ENCODE results near the gene FFAR4. TPM values are rescaled to one million over a fixed set of nuclear protein-coding genes. Genes with fewer than 3 reads are reported as not detected.

Gene FFAR4
- total and polyA plus RNA-seq, 2 of the 4 experiments (the other 2 are of a cell fraction): not detected

DNA sequence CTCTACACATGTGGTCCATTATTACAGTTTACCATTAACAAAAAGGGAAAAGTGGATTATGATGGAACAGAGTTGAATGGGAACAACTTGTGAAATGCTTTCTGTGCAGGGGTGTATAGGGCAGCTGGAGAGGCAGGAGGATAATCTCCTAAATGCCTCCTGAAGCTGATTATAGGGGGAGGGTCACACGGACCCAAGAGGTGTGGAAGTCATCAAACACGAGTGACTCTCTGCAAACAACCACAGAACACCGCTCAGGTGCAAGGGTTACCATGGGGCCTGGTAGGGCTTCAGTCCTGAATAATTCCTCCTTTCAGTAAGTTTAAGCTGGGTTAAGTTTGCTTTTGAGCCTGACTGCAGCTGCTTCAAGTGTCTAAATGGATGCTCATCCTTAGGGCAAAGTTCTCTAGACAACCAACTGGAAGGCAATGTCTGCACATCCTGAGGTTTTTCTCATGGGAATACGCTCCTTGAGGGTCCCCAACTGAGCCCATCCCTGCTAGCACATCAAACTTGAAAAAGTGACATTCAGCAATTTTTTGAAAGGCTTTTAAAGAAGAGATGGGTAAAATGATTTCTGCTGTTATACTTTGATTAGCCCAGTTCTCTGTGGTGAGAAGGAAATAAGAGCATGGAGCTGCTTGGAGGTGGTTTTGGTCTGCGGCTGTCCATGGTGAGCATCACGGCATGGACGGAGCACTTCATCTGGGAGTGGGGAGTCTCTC is 47.8 kb downstream of the FFAR4 start:
- H2BK5ac ChIP-seq (ENCODE audit: low read depth, low read length, poor library complexity, severe bottlenecking): no peak overlapping the region
- peaks cover 16% of the 10 kb centered on the region for H3K27me3 ChIP-seq (ENCODE audit: control insufficient read depth, insufficient read depth, low read length)
- H2BK120ac ChIP-seq (ENCODE audit: low read depth, low read length): no peak overlapping the region
- no peak overlapping the region for H3K9ac ChIP-seq (ENCODE audit: low read depth, low read length)
- CTCF ChIA-PET: no interaction called here
- POLR2A ChIA-PET (ENCODE audit: unreplicated experiment): no interaction called here
- H3K4me3 ChIP-seq (ENCODE audit: insufficient read depth, low read depth, low read length): no peak overlapping the region
- ATAC-seq (ENCODE audit: low read depth) (no peak), DNase-seq (no peak)
- no peak overlapping the region for H2BK20ac ChIP-seq (ENCODE audit: low read depth, low read length)
- no peak overlapping the region for H3K4me2 ChIP-seq (ENCODE audit: low read depth, low read length)
- no peak overlapping the region for H3K14ac ChIP-seq (replicated peaks; ENCODE audit: low read depth, low read length)
- H3K56ac ChIP-seq (ENCODE audit: extremely low read depth, insufficient read depth, low read length): no peak overlapping the region
- H3K36me3 ChIP-seq (ENCODE audit: control insufficient read depth, insufficient read depth, low read length): no peaks in the 10 kb centered on the region
- no peak overlapping the region for H4K5ac ChIP-seq (ENCODE audit: low read depth, low read length)
- dilution Hi-C loops (cut with HindIII; ENCODE audit: low sequenced_read_pairs, unreplicated experiment): no loop called here
- H4K8ac ChIP-seq (ENCODE audit: low read depth in 2 of 2, low read length in 2 of 2): no peak overlapping the region
- H4K91ac ChIP-seq (ENCODE audit: insufficient read depth, low read depth, low read length): no peak overlapping the region
- no peak overlapping the region for H3K27ac ChIP-seq (ENCODE audit: insufficient read depth, low read length)
- no peak overlapping the region for H2AK9ac ChIP-seq (replicated peaks; ENCODE audit: low read depth, low read length, poor library complexity)
- H2AK5ac ChIP-seq (ENCODE audit: low read depth, low read length): no peak overlapping the region
- no peak overlapping the region for H2AFZ ChIP-seq (replicated peaks; ENCODE audit: low read length, poor library complexity)
- H4K20me1 ChIP-seq (ENCODE audit: insufficient read depth, low read length): no peaks in the 10 kb centered on the region
- no peak overlapping the region for H3K23ac ChIP-seq (ENCODE audit: low read depth, low read length)
- H3K18ac ChIP-seq (ENCODE audit: low read depth, low read length): no peak overlapping the region
- H3K4me1 ChIP-seq (ENCODE audit: control insufficient read depth, insufficient read depth, low read length): no peaks in the 10 kb centered on the region
- H3K9me1 ChIP-seq (ENCODE audit: insufficient read depth, low read length): no peaks in the 10 kb centered on the region
- intact Hi-C loops (cut with micrococcal nuclease): no loop called here
- in situ Hi-C loops (cut with MboI; ENCODE audit: low sequenced_read_pairs): no loop called here
- no peak overlapping the region for H2BK15ac ChIP-seq (ENCODE audit: low read depth, low read length)
- no CpG with 5 or more reads among the region's 7 CpGs for WGBS, 2 experiments (ENCODE audit: extremely low coverage in 2 of 2, insufficient read length in 1 of 2)
- TF ChIP-seq MAFK (IDR thresholded peaks at IDR 0.05; ENCODE audit: low read depth, low read length) (no peak), POLR2A (IDR thresholded peaks at IDR 0.05; ENCODE audit: low read depth, low read length) (no peak), RCOR1 (IDR thresholded peaks at IDR 0.05; ENCODE audit: insufficient replicate concordance, low read length) (no peak), RAD21 (IDR thresholded peaks at IDR 0.05; ENCODE audit: low read length) (no peak), SMC3 (IDR thresholded peaks at IDR 0.05; ENCODE audit: low read depth, low read length) (no peak), CEBPB (IDR thresholded peaks at IDR 0.05; ENCODE audit: low read depth, low read length) (no peak), BHLHE40 (IDR thresholded peaks at IDR 0.05; ENCODE audit: low read depth, low read length) (no peak), FOS (IDR thresholded peaks at IDR 0.05; ENCODE audit: low read depth, low read length) (no peak), NFE2L2 (IDR thresholded peaks at IDR 0.05; ENCODE audit: low read depth, low read length) (no peak), RFX5 (IDR thresholded peaks at IDR 0.05; ENCODE audit: low read depth, low read length) (no peak), CHD1 (IDR thresholded peaks at IDR 0.05; ENCODE audit: low read depth, low read length) (no peak), MXI1 (IDR thresholded peaks at IDR 0.05; ENCODE audit: borderline replicate concordance, low read depth, low read length) (no peak), MAZ (IDR thresholded peaks at IDR 0.05; ENCODE audit: borderline replicate concordance, low read depth, low read length) (no peak)
- TF ChIP-seq, protein P1, sequence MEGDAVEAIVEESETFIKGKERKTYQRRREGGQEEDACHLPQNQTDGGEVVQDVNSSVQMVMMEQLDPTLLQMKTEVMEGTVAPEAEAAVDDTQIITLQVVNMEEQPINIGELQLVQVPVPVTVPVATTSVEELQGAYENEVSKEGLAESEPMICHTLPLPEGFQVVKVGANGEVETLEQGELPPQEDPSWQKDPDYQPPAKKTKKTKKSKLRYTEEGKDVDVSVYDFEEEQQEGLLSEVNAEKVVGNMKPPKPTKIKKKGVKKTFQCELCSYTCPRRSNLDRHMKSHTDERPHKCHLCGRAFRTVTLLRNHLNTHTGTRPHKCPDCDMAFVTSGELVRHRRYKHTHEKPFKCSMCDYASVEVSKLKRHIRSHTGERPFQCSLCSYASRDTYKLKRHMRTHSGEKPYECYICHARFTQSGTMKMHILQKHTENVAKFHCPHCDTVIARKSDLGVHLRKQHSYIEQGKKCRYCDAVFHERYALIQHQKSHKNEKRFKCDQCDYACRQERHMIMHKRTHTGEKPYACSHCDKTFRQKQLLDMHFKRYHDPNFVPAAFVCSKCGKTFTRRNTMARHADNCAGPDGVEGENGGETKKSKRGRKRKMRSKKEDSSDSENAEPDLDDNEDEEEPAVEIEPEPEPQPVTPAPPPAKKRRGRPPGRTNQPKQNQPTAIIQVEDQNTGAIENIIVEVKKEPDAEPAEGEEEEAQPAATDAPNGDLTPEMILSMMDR (conservative IDR thresholded peaks at IDR 0.05; ENCODE audit: low read depth, low read length): no peak
- TF ChIP-seq, protein P2, sequence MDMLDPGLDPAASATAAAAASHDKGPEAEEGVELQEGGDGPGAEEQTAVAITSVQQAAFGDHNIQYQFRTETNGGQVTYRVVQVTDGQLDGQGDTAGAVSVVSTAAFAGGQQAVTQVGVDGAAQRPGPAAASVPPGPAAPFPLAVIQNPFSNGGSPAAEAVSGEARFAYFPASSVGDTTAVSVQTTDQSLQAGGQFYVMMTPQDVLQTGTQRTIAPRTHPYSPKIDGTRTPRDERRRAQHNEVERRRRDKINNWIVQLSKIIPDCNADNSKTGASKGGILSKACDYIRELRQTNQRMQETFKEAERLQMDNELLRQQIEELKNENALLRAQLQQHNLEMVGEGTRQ (IDR thresholded peaks at IDR 0.05; ENCODE audit: low read depth, low read length): no peak
- TF ChIP-seq, protein P3, sequence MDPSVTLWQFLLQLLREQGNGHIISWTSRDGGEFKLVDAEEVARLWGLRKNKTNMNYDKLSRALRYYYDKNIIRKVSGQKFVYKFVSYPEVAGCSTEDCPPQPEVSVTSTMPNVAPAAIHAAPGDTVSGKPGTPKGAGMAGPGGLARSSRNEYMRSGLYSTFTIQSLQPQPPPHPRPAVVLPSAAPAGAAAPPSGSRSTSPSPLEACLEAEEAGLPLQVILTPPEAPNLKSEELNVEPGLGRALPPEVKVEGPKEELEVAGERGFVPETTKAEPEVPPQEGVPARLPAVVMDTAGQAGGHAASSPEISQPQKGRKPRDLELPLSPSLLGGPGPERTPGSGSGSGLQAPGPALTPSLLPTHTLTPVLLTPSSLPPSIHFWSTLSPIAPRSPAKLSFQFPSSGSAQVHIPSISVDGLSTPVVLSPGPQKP (IDR thresholded peaks at IDR 0.05; ENCODE audit: borderline replicate concordance, low read depth, low read length): no peak
- no TSS peak for BruUV-seq (replicated peaks)
- H3K4ac ChIP-seq (ENCODE audit: low read depth, low read length): no peak overlapping the region
- no peaks in the 10 kb centered on the region for H3K79me1 ChIP-seq (ENCODE audit: low read depth in 1 of 2, low read length in 2 of 2)
- no peaks in the 10 kb centered on the region for H3K9me3 ChIP-seq (ENCODE audit: control insufficient read depth, insufficient read depth, low read length)
